Right lobe of liver (tissue), 6 donors: ENCODE data around the gene TMEM87A. TPM values are rescaled to one million over a fixed set of nuclear protein-coding genes. Genes with fewer than 3 reads are reported as not detected.
A peak's percentile ranks its signal among the peaks of the same experiment; 100 is the strongest.

Experiments used
- ATAC-seq, 4 donors: fragments of 200-7000 bp; cut with Tn5 transposase; one replicate each; pipeline ENCODE4 v1.9.1; 2020; ENCODE audit warnings: mild to moderate bottlenecking in 4 of 4, moderate library complexity in 4 of 4
- DNase-seq, 3 donors: peaks; one replicate each; pipeline ENCODE4 v3.0.0-alpha.2; 2020
- H3K27ac ChIP-seq, 3 donors: fragments of 200-600 bp; one replicate each; pipeline ENCODE4 v1.8.0; 2022
- H3K27me3 ChIP-seq, 2 donors: fragments of 200-600 bp; one replicate each; pipeline ENCODE4 v1.8.0; 2022
- H3K36me3 ChIP-seq, 4 donors: fragments of 200-600 bp; sonication (generic) in 1 of 4; one replicate each; pipeline versions ENCODE4 v1.5.1 to v1.8.0; 2017 to 2022; ENCODE audit warnings: control low read depth in 1 of 4
- H3K4me1 ChIP-seq, 4 donors: fragments of 200-600 bp; sonication (generic) in 1 of 4; one replicate each; pipeline versions ENCODE4 v1.5.1 to v1.8.0; 2017 to 2022; ENCODE audit warnings: control low read depth in 1 of 4
- H3K4me3 ChIP-seq, 3 donors: fragments of 200-600 bp; one replicate each; pipeline ENCODE4 v1.8.0; 2022
- H3K9me3 ChIP-seq, 4 donors: fragments of 200-600 bp; sonication (generic) in 1 of 4; one replicate each; pipeline versions ENCODE4 v1.5.1 to v1.8.0; 2017 to 2022; ENCODE audit warnings: control low read depth in 1 of 4
- CTCF ChIP-seq, 4 donors: fragments of 200-600 bp in 3 of 4; fragments of 450-650 bp in 1 of 4; IDR thresholded peaks; one replicate each; pipeline versions ENCODE4 v1.5.1 to v1.8.0; 2016 to 2022; ENCODE audit warnings: antibody characterized with exemption in 4 of 4, mild to moderate bottlenecking in 2 of 4
- POLR2A ChIP-seq: fragments of 450-650 bp; IDR thresholded peaks from one replicate; pipeline ENCODE4 v1.6.1; 2017; ENCODE audit warnings: antibody characterized with exemption, mild to moderate bottlenecking
- WGBS: methylation state at CpG from one replicate; pipeline ENCODE4 v1.1.6; 2018; ENCODE audit warnings: low coverage, low lambda C conversion rate; ENCODE audit not compliant: insufficient coverage; ENCODE audit errors: missing lambda C conversion rate; 5-methylcytosine and 5-hydroxymethylcytosine counted together
- intact Hi-C, 2 donors: fragments of 100-400 bp; cut with DNase I; formaldehyde crosslinking; loops; one replicate each; pipeline versions ENCODE4 v1.11.2 to v1.14.1; 2022
- total RNA-seq, 6 experiments: library from RNA; depleted of rRNA in 2 of 6; stranded (reverse); fragments of >200 nt in 2 of 6; fragmentation: NEBNext Ultra II Directional in 3 of 6; extraction: Animal tissue kit (Norgen Biotek cat#: 25700) in 3 of 6; gene quantifications; one replicate each; pipeline versions ENCODE4 v1.1.0 to v1.2.4, GENCODE V29; 2016 to 2023
- donor health status: DM: no; HTN: yes; CAD: no.
- donor health status: DM: no; HTN: no; CAD: no.
- donor health status: DM: no; HTN: no; CAD: no.
- donor health status: DM: no; HTN: yes; CAD: no.
- donor health status: DM: no; HTN: yes; CAD: no.

Gene TMEM87A
- total RNA-seq, 6 experiments from 2014 or later = 12.9 to 22.4 (median 15.7) TPM

GRCh38 chr15:42270996-42271395 is 2.2 kb downstream of the TMEM87A start:
- no peaks in the 10 kb centered on the region for H3K9me3 ChIP-seq
- H3K27ac ChIP-seq = peak overlapping the region in 1 of 3 donors; percentile 2
- TF ChIP-seq CTCF (IDR thresholded peaks at IDR 0.05) = no peak
- no peak for TF ChIP-seq POLR2A
- no peak overlapping the region for H3K4me3 ChIP-seq
- DNase-seq = no peak
- WGBS = 64% methylated on average over 5 of the region's 5 CpGs
- H3K4me1 ChIP-seq = peaks cover 0 to 33% (median 12%) of the 10 kb centered on the region in 4 donors
- intact Hi-C loops = no loop called here
- H3K36me3 ChIP-seq = peaks cover 0 to 19% (median 11%) of the 10 kb centered on the region in 4 donors
- no peak for ATAC-seq
- no peaks in the 10 kb centered on the region for H3K27me3 ChIP-seq

- ATAC-seq = no peak
- Histone ChIP-seq H3K27me3 (no peaks in the 10 kb centered on the region), H3K4me1 (peaks cover 0 to 29% (median 12%) of the 10 kb centered on the region in 4 donors), H3K27ac (no peak overlapping the region), H3K9me3 (no peaks in the 10 kb centered on the region), H3K36me3 (peaks cover 0 to 24% (median 15%) of the 10 kb centered on the region in 4 donors), H3K4me3 (no peak overlapping the region)
- TF ChIP-seq CTCF (IDR thresholded peaks at IDR 0.05) = no peak
- TF ChIP-seq POLR2A = no peak
- intact Hi-C loops = no loop called here
- no peak for DNase-seq
- 100% methylated on average over 1 of the region's 2 CpGs for WGBS
Measured at GRCh38 chr15:42270551-42270950, 2.7 kb downstream of the TMEM87A start.

GRCh38 chr15:42267286-42267685 is 5.9 kb downstream of the TMEM87A start:
- H3K36me3 ChIP-seq = peaks cover 12 to 51% (median 30%) of the 10 kb centered on the region in 4 donors
- DNase-seq (no peak), ATAC-seq (no peak)
- peaks cover 0 to 21% (median 9%) of the 10 kb centered on the region in 4 donors for H3K4me1 ChIP-seq
- intact Hi-C loops = no loop called here
- no peak overlapping the region for H3K4me3 ChIP-seq
- H3K27ac ChIP-seq = no peak overlapping the region
- H3K27me3 ChIP-seq = no peaks in the 10 kb centered on the region
- no peaks in the 10 kb centered on the region for H3K9me3 ChIP-seq
- TF ChIP-seq POLR2A (no peak), CTCF (IDR thresholded peaks at IDR 0.05) (no peak)

GRCh38 chr15:42264795-42265194 is 8.4 kb downstream of the TMEM87A start:
- ATAC-seq = no peak
- DNase-seq = no peak
- no peaks in the 10 kb centered on the region for H3K9me3 ChIP-seq
- H3K27me3 ChIP-seq = no peaks in the 10 kb centered on the region
- H3K27ac ChIP-seq = no peak overlapping the region
- peaks cover 12 to 75% (median 41%) of the 10 kb centered on the region in 4 donors for H3K36me3 ChIP-seq
- intact Hi-C loops = no loop called here
- no peak overlapping the region for H3K4me3 ChIP-seq
- 82% methylated on average over 5 of the region's 5 CpGs for WGBS
- no peaks in the 10 kb centered on the region for H3K4me1 ChIP-seq
- TF ChIP-seq POLR2A (no peak), CTCF (IDR thresholded peaks at IDR 0.05) (no peak)

GRCh38 chr15:42253300-42253699 is 19.9 kb downstream of the TMEM87A start:
- Histone ChIP-seq H3K4me3 (no peak overlapping the region), H3K9me3 (no peaks in the 10 kb centered on the region), H3K27ac (no peak overlapping the region), H3K4me1 (no peaks in the 10 kb centered on the region), H3K36me3 (peaks cover 0 to 22% (median 3%) of the 10 kb centered on the region in 4 donors), H3K27me3 (no peaks in the 10 kb centered on the region)
- no peak for ATAC-seq
- intact Hi-C loops = no loop called here
- WGBS = 92% methylated on average over 2 of the region's 2 CpGs
- no peak for DNase-seq
- TF ChIP-seq POLR2A = no peak
